ENCODE data around the gene SGSH. TPM values are rescaled to one million over a fixed set of nuclear protein-coding genes. Genes with fewer than 3 reads are reported as not detected.

SGSH gene
- 13.6 and 16.0 TPM in 2 replicates for total RNA-seq (2014; rRNA removed; shearing (Covaris generic); ENCODE audit: low replicate concordance)

- no peaks in the 10 kb centered on the region; the same call in 1 of the 2 replicates for H4K20me1 ChIP-seq (ENCODE audit: insufficient read depth, low read depth, low read length)
- H2AFZ ChIP-seq (ENCODE audit: low read length) = peak within 1 kb of the TSS; percentile 91; the same call in 1 of the 2 replicates
- H3K36me3 ChIP-seq (ENCODE audit: insufficient read depth, low read length) = no peaks in the 10 kb centered on the region
- H3K27ac ChIP-seq (ENCODE audit: low read length) = peak within 1 kb of the TSS; percentile 54
- DNase-seq = peak; percentile 80
- no peaks in the 10 kb centered on the region for H3K9me2 ChIP-seq (replicated peaks; ENCODE audit: insufficient read depth, low read length)
- H3K4me3 ChIP-seq (ENCODE audit: low read length) = peak within 1 kb of the TSS; percentile 97
- H3K9ac ChIP-seq (ENCODE audit: low read length) = peak within 1 kb of the TSS; percentile 95
- no peaks in the 10 kb centered on the region for H3K27me3 ChIP-seq (ENCODE audit: low read length)
- H3K9me3 ChIP-seq (ENCODE audit: low read length) = no peaks in the 10 kb centered on the region
- H3K4me2 ChIP-seq (ENCODE audit: low read depth, low read length, poor library complexity, severe bottlenecking) = peak within 1 kb of the TSS; percentile 98
- peaks cover 16% of the 10 kb centered on the region for H3K4me1 ChIP-seq (ENCODE audit: low read length)
- peaks cover 9% of the 10 kb centered on the region; the same call in 1 of the 2 replicates for H3K79me2 ChIP-seq (ENCODE audit: low read length)
Measured at GRCh38 chr17:80220054-80220735, at the start of gene SGSH, which contains the start of gene SLC26A11. Gene SGSH, minus strand, starts transcription at chr17:80220333. Its CDS starts 20 bp downstream, at chr17:80220313. Gene SLC26A11, plus strand, starts transcription at chr17:80220427. Its CDS starts 1,134 bp downstream, at chr17:80221561.

GRCh38 chr17:80269405-80269807 is 49.3 kb upstream of the SGSH start:
- H3K27me3 ChIP-seq (ENCODE audit: low read length) = no peaks in the 10 kb centered on the region
- H3K4me2 ChIP-seq (ENCODE audit: low read depth, low read length, poor library complexity, severe bottlenecking) = no peak overlapping the region
- H3K4me3 ChIP-seq (ENCODE audit: low read length) = no peak overlapping the region
- no peak overlapping the region for H3K9ac ChIP-seq (ENCODE audit: low read length)
- no peak overlapping the region for H3K27ac ChIP-seq (ENCODE audit: low read length)
- H4K20me1 ChIP-seq (ENCODE audit: insufficient read depth, low read depth, low read length) = peaks cover 9% of the 10 kb centered on the region; the same call in 1 of the 2 replicates
- no peaks in the 10 kb centered on the region for H3K36me3 ChIP-seq (ENCODE audit: insufficient read depth, low read length)
- DNase-seq = no peak
- no peaks in the 10 kb centered on the region for H3K9me2 ChIP-seq (replicated peaks; ENCODE audit: insufficient read depth, low read length)
- no peaks in the 10 kb centered on the region; the same call in 1 of the 2 replicates for H3K4me1 ChIP-seq (ENCODE audit: low read length)
- no peaks in the 10 kb centered on the region for H3K79me2 ChIP-seq (ENCODE audit: low read length)
- no peaks in the 10 kb centered on the region for H3K9me3 ChIP-seq (ENCODE audit: low read length)
- no peak overlapping the region for H2AFZ ChIP-seq (ENCODE audit: low read length)

GRCh38 chr17:80268427-80268826 is 48.3 kb upstream of the SGSH start:
- Histone ChIP-seq H4K20me1 (ENCODE audit: insufficient read depth, low read depth, low read length) (peaks cover 18% of the 10 kb centered on the region; the same call in 1 of the 2 replicates), H3K9me2 (replicated peaks; ENCODE audit: insufficient read depth, low read length) (no peaks in the 10 kb centered on the region), H3K79me2 (ENCODE audit: low read length) (no peaks in the 10 kb centered on the region), H3K9me3 (ENCODE audit: low read length) (no peaks in the 10 kb centered on the region), H3K4me1 (ENCODE audit: low read length) (peaks cover 10% of the 10 kb centered on the region), H2AFZ (ENCODE audit: low read length) (no peak overlapping the region), H3K36me3 (ENCODE audit: insufficient read depth, low read length) (no peaks in the 10 kb centered on the region), H3K4me3 (ENCODE audit: low read length) (no peak overlapping the region), H3K27ac (ENCODE audit: low read length) (no peak overlapping the region), H3K27me3 (ENCODE audit: low read length) (no peaks in the 10 kb centered on the region), H3K9ac (ENCODE audit: low read length) (no peak overlapping the region), H3K4me2 (ENCODE audit: low read depth, low read length, poor library complexity, severe bottlenecking) (no peak overlapping the region)
- no peak for DNase-seq

- Histone ChIP-seq H3K9ac (ENCODE audit: low read length) (no peak overlapping the region), H3K79me2 (ENCODE audit: low read length) (no peaks in the 10 kb centered on the region), H3K4me1 (ENCODE audit: low read length) (peaks cover 14% of the 10 kb centered on the region), H3K27ac (ENCODE audit: low read length) (no peak overlapping the region), H3K9me2 (replicated peaks; ENCODE audit: insufficient read depth, low read length) (no peaks in the 10 kb centered on the region), H3K9me3 (ENCODE audit: low read length) (no peaks in the 10 kb centered on the region), H3K4me2 (ENCODE audit: low read depth, low read length, poor library complexity, severe bottlenecking) (no peak overlapping the region), H2AFZ (ENCODE audit: low read length) (no peak overlapping the region), H4K20me1 (ENCODE audit: insufficient read depth, low read depth, low read length) (peaks cover 27% of the 10 kb centered on the region; the same call in 1 of the 2 replicates), H3K4me3 (ENCODE audit: low read length) (no peak overlapping the region), H3K27me3 (ENCODE audit: low read length) (0 out of 2 replicates have a peak, but pooled peaks cover under 1% of the 10 kb centered on the region), H3K36me3 (ENCODE audit: insufficient read depth, low read length) (no peaks in the 10 kb centered on the region)
- DNase-seq = no peak
Measured at GRCh38 chr17:80267391-80267790, 47.3 kb upstream of the SGSH start.

GRCh38 chr17:80265205-80266068 is 45.3 kb upstream of the SGSH start:
- Histone ChIP-seq H3K27me3 (ENCODE audit: low read length) (0 out of 2 replicates have a peak, but pooled peaks cover 2% of the 10 kb centered on the region), H2AFZ (ENCODE audit: low read length) (no peak overlapping the region), H3K79me2 (ENCODE audit: low read length) (no peaks in the 10 kb centered on the region), H3K36me3 (ENCODE audit: insufficient read depth, low read length) (no peaks in the 10 kb centered on the region), H3K4me3 (ENCODE audit: low read length) (no peak overlapping the region), H3K9me2 (replicated peaks; ENCODE audit: insufficient read depth, low read length) (no peaks in the 10 kb centered on the region), H3K4me1 (ENCODE audit: low read length) (peaks cover 29% of the 10 kb centered on the region), H3K4me2 (ENCODE audit: low read depth, low read length, poor library complexity, severe bottlenecking) (no peak overlapping the region), H4K20me1 (ENCODE audit: insufficient read depth, low read depth, low read length) (peaks cover 28% of the 10 kb centered on the region; the same call in 1 of the 2 replicates), H3K9me3 (ENCODE audit: low read length) (no peaks in the 10 kb centered on the region), H3K9ac (ENCODE audit: low read length) (no peak overlapping the region), H3K27ac (ENCODE audit: low read length) (no peak overlapping the region)
- DNase-seq = no peak

- no peak for DNase-seq
- H3K36me3 ChIP-seq (ENCODE audit: insufficient read depth, low read length) = no peaks in the 10 kb centered on the region
- no peak overlapping the region for H3K9ac ChIP-seq (ENCODE audit: low read length)
- H3K27me3 ChIP-seq (ENCODE audit: low read length) = 0 out of 2 replicates have a peak, but pooled peaks cover 2% of the 10 kb centered on the region
- H3K27ac ChIP-seq (ENCODE audit: low read length) = no peak overlapping the region
- H3K4me1 ChIP-seq (ENCODE audit: low read length) = peaks cover 36% of the 10 kb centered on the region
- no peaks in the 10 kb centered on the region for H3K9me2 ChIP-seq (replicated peaks; ENCODE audit: insufficient read depth, low read length)
- H2AFZ ChIP-seq (ENCODE audit: low read length) = no peak overlapping the region
- H3K4me2 ChIP-seq (ENCODE audit: low read depth, low read length, poor library complexity, severe bottlenecking) = no peak overlapping the region
- no peaks in the 10 kb centered on the region for H3K79me2 ChIP-seq (ENCODE audit: low read length)
- no peaks in the 10 kb centered on the region for H3K9me3 ChIP-seq (ENCODE audit: low read length)
- H4K20me1 ChIP-seq (ENCODE audit: insufficient read depth, low read depth, low read length) = peaks cover 27% of the 10 kb centered on the region; the same call in 1 of the 2 replicates
- H3K4me3 ChIP-seq (ENCODE audit: low read length) = no peak overlapping the region
Measured at GRCh38 chr17:80264205-80265075, 44.3 kb upstream of the SGSH start.

- Histone ChIP-seq H3K79me2 (ENCODE audit: low read length) (no peaks in the 10 kb centered on the region), H3K9ac (ENCODE audit: low read length) (0 out of 2 replicates have a peak overlapping the region, but pooled peaks have one; percentile 34)
Measured at GRCh38 chr17:80263253-80264204, 43.4 kb upstream of the SGSH start.

More at GRCh38 chr17:80263253-80264204, 43.4 kb upstream of the SGSH start:
- Histone ChIP-seq H3K4me3 (ENCODE audit: low read length) (peak overlapping the region; percentile 43; the same call in 1 of the 2 replicates), H4K20me1 (ENCODE audit: insufficient read depth, low read depth, low read length) (peaks cover 27% of the 10 kb centered on the region; the same call in 1 of the 2 replicates), H3K27me3 (ENCODE audit: low read length) (0 out of 2 replicates have a peak, but pooled peaks cover 2% of the 10 kb centered on the region), H3K4me1 (ENCODE audit: low read length) (peaks cover 45% of the 10 kb centered on the region), H3K27ac (ENCODE audit: low read length) (no peak overlapping the region), H3K36me3 (ENCODE audit: insufficient read depth, low read length) (no peaks in the 10 kb centered on the region), H3K4me2 (ENCODE audit: low read depth, low read length, poor library complexity, severe bottlenecking) (peak overlapping the region; percentile 41), H3K9me2 (replicated peaks; ENCODE audit: insufficient read depth, low read length) (no peaks in the 10 kb centered on the region), H2AFZ (ENCODE audit: low read length) (no peak overlapping the region), H3K9me3 (ENCODE audit: low read length) (no peaks in the 10 kb centered on the region)
- DNase-seq = peak; percentile 81
